ENCODE measurements around the gene ARHGAP31.

ARHGAP31 gene

DNA sequence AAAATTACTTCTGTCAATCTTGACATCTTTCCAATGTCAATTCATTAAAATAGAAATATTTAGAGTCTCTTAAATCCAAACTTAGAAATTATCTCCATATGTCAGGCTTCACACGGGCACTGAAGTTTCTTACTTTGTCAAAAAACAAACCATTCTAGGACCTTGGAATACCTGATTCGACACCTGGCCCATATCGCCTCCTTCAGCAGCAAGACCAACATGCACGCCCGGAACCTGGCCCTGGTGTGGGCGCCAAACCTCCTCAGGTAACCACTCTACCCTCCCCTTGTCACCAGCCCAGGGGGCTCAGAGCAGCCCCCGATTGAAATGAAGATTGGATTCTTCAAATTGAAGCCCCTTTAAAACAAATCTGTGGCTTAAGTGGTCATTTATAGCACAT lies 88.0 kb downstream of the ARHGAP31 start:
- no peak for DNase-seq (ENCODE audit: low spot score)

DNA sequence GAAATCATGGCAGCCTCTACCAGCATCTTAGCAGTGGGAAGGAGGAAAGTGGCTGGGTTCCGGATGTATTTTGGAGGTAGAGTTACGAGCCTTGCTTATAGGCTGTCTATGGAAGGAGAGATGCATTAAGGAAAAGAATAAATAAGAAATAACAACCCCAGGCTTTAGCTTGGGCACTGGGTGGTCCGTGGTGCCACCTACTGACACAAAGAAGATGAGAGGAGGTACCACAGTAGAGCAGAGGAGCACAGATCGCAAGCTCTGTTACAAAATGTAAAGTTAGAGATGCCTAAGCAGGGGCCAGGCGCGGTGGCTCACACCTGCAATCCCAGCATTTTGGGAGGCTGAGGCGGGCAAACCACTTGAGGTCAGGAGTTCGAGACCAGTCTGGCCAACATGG lies 94.4 kb downstream of the ARHGAP31 start:
- DNase-seq (ENCODE audit: low spot score) = no peak

DNA sequence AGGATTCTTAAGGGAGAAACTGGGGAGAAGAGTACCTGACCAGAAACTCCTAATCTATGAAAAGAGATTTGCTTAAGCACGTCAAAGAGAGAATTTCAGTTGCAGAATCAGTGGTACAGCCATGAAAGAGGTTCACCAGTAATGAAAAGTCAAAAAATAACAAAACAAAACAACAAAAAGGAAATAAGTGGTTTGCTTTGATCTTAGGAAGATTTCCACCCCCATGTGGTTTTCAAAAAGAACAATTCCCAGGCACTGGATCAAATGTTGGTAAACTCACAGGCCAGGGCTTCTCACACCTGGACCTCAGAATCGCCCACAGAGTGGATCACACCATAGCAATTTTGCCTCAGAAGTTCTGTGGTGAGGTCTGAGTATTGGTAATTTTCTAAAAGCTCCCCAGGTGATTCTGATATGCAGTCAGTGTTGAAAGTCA lies 101.8 kb downstream of the ARHGAP31 start:
- DNase-seq (ENCODE audit: low spot score) = no peak

DNA sequence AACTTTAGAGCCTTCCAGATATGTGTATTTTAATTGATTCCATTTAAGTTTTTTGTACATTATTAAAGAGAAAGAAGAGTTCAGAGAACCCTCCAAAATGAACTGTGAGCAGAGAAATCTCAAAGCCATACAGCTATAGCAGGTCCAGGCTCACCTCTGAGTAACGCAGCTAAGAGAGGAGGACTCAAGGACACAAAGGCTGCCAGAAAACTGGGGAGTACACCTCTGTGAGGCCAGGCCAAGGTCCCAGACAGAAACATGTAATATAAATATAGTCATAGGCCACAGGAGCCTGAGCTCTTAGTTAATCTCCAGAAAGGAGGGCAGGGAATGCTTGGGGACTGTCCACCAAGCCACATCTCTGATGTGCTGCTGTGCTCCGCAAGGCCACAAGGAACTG lies 102.7 kb downstream of the ARHGAP31 start:
- DNase-seq (ENCODE audit: low spot score) = no peak

DNA sequence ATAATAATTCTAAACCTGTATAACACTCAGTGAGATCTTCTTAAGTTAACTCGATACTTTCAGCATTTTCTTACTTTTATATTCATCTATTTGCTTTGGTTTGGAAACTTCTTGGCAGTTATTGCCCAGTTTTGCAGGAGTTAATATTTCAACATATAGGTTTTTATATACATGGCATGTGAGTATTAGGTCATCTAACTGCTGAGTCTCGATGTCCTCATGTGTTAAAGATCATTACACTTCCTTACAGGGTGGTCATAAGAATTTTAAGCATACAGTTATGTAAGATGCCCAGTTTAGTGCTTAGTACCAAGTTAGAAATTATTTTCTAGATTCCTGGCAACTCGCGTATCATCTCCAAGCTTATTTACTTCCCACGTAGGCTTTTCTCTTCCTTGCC lies 106.3 kb downstream of the ARHGAP31 start:
- no peak for DNase-seq (ENCODE audit: low spot score)

DNA sequence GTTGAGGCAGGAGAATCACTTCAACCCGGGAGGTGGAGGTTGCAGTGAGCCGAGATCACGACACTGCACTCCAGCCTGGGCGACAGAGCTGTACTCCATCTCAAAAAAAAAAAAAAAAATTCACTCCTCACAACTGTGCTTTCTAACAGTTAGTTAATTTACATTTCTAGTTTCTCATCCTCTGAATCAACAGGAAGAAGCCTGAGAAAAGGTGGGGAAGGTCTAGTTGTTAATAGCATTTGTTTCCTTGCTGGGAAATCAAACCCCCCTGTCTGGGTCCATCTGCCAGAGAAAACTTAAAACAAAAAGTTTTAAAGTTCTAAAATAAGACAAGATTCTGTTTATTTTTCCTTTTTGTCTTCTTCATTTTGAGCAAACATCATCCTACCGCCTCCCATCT lies 106.9 kb downstream of the ARHGAP31 start:
- no peak for DNase-seq (ENCODE audit: low spot score)

DNA sequence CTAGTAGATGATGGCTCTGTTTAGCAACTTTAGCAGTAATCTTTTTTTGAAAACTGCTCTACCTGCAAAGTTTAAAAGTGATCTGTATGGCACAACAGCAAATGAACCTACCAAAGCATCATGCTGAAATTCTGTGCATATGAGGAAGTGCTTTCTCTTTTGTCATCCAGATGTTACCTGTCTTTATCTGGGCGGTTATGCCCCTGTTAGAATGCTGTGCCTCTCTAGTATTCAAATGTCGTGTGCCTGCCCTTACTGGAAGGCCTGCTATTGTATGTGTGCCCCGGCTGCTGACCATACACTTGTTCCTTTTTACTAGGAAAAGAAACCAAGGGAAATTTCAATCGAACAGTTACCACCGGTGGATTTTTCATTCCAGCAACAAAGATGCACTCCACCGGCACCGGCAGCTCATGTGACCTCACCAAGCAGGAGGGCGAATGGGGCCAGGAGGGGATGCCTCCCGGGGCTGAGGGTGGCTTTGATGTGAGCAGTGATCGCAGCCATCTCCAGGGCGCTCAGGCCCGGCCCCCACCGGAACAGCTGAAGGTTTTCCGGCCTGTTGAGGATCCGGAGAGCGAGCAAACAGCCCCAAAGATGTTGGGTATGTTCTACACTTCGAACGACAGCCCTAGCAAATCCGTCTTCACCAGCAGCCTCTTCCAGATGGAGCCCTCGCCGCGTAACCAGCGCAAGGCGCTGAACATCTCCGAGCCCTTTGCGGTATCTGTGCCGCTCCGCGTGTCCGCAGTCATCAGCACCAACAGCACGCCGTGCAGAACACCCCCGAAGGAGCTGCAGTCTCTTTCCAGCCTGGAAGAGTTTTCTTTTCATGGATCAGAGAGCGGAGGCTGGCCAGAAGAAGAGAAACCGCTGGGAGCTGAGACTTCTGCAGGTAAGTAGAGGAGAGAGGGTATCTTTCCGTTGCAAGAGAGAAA lies 107.6 kb downstream of the ARHGAP31 start:
- no peak for DNase-seq (ENCODE audit: low spot score)

DNA sequence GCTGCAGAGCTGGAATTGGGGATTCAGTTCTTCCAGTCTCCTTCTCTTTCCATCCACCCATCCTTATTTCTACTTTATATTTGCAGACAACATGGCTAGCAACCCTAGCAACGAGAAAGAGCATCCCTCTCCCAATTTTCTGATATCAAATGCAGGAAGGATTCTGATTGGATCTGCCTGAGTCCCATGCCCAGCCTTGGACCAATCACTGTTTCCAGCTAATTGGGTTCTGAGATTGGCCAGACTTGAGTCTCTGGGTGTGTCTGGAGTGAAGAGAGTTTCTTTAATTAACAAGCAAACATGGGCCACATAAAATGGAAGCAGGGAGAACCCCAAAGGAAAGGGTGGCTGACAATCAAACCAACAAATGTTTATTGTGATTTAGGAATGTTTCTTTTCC lies 108.6 kb downstream of the ARHGAP31 start:
- no peak for DNase-seq (ENCODE audit: low spot score)

DNA sequence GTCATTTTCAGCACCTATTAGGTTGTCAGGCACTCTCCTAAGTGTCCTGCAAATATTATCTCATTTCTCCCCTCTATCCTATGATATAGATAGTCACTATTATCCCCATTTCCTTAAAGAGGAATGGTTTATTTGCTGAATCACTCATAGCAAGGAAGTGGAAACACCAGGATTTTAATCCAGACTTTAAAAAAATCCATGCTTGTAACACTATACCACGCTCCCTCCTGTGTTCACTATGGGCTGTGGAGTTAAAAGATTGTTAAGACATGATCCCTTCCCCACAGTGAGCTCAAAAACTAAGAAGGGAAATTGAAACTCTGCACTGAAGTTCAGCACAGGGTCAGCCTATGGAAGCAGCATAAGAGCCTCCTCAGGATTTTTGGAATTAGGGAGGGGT lies 109.0 kb downstream of the ARHGAP31 start:
- no peak for DNase-seq (ENCODE audit: low spot score)

DNA sequence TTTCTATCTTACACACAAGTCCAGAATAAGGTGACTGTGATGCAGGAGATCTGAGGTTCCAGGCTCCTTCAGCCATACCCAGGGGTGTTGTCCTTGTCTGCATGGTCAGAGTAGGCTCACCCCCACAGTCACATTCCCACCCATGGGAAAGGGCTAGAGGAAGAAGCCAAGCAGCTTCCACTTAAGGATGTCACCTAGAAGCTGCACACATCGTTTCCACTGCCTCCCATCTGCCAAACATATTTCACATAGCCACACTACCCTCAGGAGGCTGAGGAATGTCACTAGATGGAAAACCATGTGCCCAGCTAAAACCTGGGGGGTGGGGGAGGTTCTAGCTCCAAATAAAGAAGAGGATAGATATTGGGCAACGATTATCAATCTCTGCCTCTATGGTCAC lies 111.1 kb downstream of the ARHGAP31 start:
- no peak for DNase-seq (ENCODE audit: low spot score)

DNA sequence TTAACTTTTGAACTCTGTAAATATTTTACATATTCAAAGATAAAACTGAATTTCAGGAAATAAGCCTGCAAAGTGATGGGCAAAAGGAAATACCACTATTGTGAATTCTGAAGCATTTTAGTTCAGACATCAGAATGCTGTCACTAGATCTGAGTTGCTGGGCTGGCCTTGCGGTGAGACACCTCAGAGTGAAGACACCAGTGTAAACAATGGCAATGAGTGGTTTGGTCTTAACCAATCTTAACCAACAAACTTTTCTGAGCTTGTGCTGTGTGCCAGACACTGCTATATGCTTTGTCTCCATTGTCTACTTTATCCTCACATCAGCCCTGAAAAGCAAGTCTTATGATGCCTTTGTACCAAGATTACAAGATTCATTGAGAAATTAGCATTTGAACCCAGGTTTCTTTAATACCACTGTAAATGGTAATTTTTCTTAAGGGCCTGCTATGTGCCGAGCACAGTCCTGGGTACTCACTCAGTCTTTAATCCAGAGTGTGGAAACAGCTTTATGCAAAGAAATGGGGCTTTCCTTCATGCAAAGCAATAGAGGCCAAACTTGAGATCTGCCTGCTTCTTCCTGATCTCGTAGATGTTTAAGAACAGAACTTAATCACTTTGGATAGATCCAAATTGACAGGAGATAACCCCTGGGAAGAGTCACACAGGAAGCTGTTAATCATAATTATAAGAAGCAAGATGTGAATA lies 114.2 kb downstream of the ARHGAP31 start:
- no peak for DNase-seq (ENCODE audit: low spot score)

DNA sequence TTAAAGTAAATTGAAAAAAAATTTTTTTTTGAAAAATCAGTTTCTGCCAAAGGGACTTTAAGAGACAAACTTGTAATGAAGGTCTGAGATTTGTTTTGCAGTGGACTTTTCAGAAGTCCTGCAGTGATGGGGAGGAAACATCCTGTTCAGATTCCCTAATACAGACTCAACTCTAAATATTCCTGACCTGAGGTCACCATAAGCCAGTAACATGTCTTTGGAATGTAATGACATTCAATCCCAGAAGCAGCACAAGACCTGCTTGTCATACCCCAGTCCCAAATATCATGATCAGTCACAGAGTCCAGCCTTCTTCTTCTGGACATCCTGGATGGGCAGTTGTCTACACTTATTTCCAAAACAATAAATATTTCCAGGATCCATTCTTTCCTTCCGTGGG lies 115.7 kb downstream of the ARHGAP31 start:
- no peak for DNase-seq (ENCODE audit: low spot score)

DNA sequence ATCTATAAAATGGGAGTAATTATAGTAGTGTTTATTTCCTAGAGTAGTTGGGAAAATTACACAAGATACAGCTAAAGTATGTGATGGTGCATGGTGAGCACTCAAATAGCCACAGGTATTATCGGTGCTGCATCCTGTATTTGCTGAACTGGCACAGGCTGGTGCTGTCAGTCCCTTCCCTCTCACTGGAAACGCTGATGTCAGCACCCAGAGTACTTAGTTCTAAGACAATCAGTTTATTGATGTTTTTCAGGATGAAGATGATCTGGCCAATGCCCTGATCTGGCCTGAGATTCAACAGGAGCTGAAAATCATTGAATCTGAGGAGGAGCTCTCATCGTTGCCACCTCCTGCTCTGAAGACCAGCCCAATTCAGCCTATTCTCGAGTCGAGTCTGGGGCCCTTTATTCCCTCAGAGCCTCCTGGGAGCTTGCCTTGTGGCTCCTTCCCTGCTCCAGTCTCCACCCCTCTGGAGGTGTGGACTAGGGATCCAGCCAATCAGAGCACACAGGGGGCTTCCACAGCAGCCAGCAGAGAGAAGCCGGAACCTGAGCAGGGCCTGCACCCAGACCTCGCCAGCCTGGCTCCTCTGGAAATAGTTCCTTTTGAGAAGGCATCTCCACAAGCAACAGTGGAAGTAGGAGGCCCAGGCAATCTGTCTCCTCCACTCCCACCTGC lies 119.6 kb downstream of the ARHGAP31 start:
- DNase-seq (ENCODE audit: low spot score) = no peak

DNA sequence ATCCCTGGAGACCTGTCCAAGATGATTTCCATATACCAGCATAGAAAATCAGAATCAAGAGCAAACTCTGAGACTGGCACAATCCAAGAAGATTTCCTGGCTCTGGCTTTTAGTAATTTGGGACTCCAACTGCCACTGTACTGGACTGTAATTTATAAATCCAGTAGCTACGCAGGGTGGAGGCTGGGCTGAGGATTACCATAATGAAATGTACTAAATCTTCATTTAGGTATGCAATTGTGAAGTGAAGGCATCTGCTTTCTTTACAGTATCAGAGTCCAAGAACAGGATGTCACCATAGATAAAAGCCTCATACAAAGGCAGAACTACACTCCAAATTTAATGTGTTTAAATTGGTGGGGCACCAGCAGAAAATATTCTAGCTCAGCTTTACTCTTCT lies 122.7 kb downstream of the ARHGAP31 start:
- no peak for DNase-seq (ENCODE audit: low spot score)

DNA sequence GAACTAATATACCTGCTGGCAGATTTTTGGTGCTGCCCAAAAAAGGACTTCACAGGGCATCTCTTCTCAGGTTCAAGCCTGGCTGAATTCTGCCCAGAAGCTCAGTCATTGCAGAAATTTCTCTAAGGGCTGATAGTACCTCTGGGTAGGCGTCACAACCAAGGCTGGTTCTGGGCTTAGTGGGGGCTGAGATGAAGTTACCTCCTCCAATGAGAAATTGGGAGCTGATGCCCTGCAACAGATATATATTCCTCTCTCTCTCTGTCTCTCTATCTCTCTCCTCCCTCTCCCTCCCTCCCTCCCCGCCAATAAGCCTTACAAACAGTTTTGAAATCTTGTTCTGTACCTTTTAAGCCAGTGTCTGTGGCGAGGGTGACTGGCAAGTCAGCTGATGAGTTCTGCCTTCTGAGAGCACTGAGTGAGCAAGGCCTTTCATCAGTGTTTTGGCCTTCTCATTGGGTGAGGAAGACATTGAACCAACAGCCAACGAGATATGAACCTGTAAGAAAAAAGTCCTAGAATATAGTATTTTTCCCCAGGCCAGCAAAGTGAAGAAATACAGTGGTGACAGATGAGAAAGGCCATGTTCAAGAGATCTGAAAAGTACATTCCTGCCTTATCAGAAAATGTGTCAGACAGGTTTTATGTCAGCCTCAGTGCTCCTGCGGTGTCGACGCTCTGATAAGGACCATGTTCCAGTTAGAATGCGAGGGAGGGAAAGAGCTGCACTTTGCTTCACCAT lies 123.8 kb downstream of the ARHGAP31 start:
- no peak for DNase-seq (ENCODE audit: low spot score)

DNA sequence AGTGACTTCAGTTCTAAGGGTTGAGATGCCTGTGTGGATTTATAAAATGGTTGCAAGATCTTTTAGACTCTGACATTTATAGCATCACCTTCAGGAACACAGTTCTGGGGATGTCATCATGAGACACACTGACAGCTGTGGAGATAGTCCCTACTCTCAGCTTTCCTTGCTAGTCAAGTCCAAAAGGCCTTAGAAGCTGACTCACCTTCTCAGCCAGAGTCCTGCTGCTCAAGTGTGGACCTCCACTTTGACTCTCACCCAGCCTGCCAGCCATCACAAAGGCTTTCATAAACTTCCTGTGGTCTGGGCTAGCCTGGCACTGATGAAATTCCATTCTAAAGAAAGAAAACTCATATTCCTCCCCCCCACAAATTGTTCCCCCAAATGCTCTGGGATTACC lies 124.5 kb downstream of the ARHGAP31 start:
- no peak for DNase-seq (ENCODE audit: low spot score)

DNA sequence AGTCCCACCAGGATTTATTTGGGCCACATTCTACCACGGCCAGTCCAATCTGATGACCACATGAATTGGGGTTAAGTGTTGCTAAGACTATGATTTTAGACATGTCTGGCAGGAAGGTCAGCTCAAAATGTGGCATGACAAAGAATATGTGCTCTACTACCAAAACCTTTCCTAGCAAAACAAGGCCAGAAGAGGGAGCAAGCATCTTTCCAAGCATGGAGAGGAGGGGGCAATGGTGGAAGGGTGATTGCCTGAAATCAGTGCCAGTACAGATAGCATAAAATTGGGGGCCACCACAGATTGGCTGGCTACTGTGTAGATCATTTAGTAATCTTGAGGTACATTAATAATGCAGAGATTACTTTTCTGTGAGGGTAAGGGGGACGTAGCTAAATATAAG lies 126.0 kb downstream of the ARHGAP31 start:
- DNase-seq (ENCODE audit: low spot score) = no peak

DNA sequence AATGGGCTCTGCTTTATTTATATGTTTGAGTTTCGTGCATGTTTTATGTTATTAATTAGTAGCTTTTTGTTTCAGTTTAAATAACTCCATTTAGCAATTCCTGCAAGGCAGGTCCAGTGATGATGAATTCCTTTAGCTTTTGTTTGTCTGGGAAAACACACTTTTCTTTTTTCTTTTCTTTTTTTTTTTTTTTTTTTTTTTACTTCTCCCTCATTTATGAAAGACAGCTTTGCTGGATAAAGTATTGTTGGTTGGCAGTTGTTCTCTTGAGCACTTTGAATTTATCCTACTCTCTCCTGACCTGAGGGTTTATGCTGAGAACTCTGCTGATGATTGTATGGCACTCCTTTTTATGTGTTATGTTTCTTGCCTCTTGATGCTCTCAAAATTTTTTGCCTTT lies 133.5 kb downstream of the ARHGAP31 start:
- no peak for DNase-seq (ENCODE audit: low spot score)

DNA sequence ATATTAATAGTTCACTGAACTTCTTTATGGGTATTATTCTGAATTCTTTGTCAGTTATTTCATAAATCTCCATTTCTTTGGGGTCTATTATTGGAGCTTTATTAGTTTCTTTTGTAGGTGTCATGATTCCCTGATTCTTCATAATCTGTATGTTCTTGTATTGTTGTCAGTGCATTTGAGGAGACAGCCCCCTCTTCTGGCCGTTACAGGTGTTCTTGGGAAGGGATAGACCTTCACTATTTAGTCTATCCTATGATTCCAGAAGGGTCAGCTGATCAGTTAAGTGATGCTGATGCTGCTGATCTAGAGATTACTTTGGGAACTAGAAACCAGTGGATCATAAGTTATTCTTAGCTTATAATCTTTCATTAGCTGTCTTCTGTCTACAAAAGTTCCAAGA lies 134.4 kb downstream of the ARHGAP31 start:
- no peak for DNase-seq (ENCODE audit: low spot score)

DNA sequence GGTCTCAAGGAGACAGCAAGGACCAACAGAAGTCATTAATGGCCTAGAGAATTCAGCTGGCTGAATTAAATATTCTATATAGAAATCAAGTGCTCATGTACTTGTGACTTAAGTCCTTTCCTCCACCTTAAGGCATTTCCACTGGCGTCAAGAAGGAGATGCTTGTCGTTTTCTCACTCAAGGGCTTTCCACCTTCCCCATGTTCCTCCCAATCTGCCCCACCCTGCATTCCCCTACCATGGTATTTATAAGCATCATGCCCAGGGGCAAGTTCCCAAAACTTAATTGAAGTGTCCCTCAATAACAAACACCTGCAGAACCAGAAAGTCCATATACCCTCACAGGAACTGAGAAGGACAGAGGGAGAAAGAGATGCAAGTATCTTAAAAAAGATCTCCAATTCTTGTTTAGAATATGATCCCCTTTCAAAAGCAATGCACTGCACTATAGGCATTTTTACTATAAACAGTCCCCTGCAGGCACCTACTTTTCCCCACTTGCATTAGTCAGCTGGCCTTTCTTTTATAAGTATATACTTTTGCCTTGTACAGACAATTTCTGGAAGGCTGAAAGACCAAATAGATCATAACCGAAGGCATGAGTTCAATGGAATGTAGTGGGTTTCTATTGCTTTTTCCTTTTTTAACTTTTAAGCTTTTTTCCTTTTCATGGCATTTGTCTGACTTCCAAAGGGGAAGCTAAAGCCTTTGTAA lies 139.6 kb downstream of the ARHGAP31 start:
- DNase-seq (ENCODE audit: low spot score) = no peak

DNA sequence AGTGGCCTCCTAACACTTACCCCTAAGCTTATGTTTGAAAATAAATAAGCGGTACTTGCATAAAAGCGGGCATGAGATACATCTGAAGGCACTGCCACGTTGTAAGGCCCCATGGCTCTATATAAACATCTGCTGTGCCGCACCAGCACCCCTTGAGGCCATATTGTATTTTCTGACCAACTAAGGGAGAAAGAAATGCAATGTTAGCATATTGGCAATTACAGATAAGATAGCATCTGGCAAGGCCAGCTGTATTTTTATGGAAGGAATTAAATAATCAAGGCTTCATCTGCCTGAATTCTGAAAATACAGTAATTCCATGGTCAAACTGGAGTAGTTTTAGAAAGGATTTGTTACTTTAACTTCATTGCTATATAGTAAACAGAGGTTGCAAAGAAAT lies 140.5 kb downstream of the ARHGAP31 start:
- DNase-seq (ENCODE audit: low spot score) = no peak

Data from left forelimb (tissue), 1 donor.